Common myeloid progenitor, CD34-positive (primary cell): ENCODE data around the gene C22orf15.
A peak's percentile ranks its signal among the peaks of the same experiment; 100 is the strongest.

Experiments
- CTCF ChIA-PET: fragments of 350-600 bp; sonication (Branson Sonifier 250); formaldehyde crosslinking; loops from one replicate; lab custom pipeline; 2021; ENCODE audit warnings: antibody characterized with exemption; lab: Charles Lee
- POLR2A ChIA-PET: fragments of 350-600 bp; sonication (Branson Sonifier 250); formaldehyde crosslinking; loops from one replicate; lab custom pipeline; 2021; ENCODE audit warnings: antibody characterized with exemption; lab: Charles Lee
- DNase-seq, 3 donors: peaks; one replicate each; pipeline versions ENCODE4 v3.0.0 to v3.0.0-alpha.2; 2013
- H3K27ac ChIP-seq, 2 experiments: 1 replicate in 1 of 2; 2 replicates in 1 of 2; pipeline ENCODE4 v1.7.0; 2013; ENCODE audit warnings: inconsistent platforms in 2 of 2, low read length in 2 of 2, mild to moderate bottlenecking in 2 of 2, low read depth in 1 of 2, moderate library complexity in 1 of 2; ENCODE audit not compliant: severe bottlenecking in 2 of 2, insufficient read depth in 1 of 2, poor library complexity in 1 of 2
- H3K27me3 ChIP-seq, 5 experiments: replicated peaks in 2 of 5; 1 replicate in 3 of 5; 2 replicates in 2 of 5; pipeline versions ENCODE4 v1.6.1 to v1.7.0; 2013; ENCODE audit warnings: low read length in 4 of 5, mild to moderate bottlenecking in 2 of 5, moderate library complexity in 2 of 5, inconsistent platforms in 1 of 5; ENCODE audit not compliant: insufficient read depth in 5 of 5, control insufficient read depth in 4 of 5
- H3K36me3 ChIP-seq, 4 experiments: 1 replicate in 2 of 4; 2 replicates in 2 of 4; pipeline versions ENCODE4 v1.6.1 to v1.7.0; 2013; ENCODE audit warnings: low read length in 3 of 4, control low read depth in 1 of 4, mild to moderate bottlenecking in 1 of 4; ENCODE audit not compliant: control insufficient read depth in 4 of 4, insufficient read depth in 4 of 4
- H3K4me1 ChIP-seq, 4 experiments: 1 replicate in 3 of 4; 2 replicates in 1 of 4; pipeline versions ENCODE4 v1.6.1 to v1.7.1; 2013; ENCODE audit warnings: low read length in 3 of 4, mild to moderate bottlenecking in 3 of 4, control low read depth in 1 of 4, inconsistent platforms in 1 of 4, moderate library complexity in 1 of 4; ENCODE audit not compliant: control insufficient read depth in 4 of 4, insufficient read depth in 4 of 4; ENCODE audit errors: control extremely low read depth in 1 of 4
- H3K4me3 ChIP-seq, 7 experiments: 1 replicate in 4 of 7; 2 replicates in 3 of 7; pipeline versions ENCODE4 v1.5.1 to v1.7.0; 2013; ENCODE audit warnings: mild to moderate bottlenecking in 7 of 7, low read length in 6 of 7, moderate library complexity in 6 of 7, inconsistent platforms in 2 of 7, low read depth in 2 of 7, control low read depth in 1 of 7; ENCODE audit not compliant: insufficient read depth in 4 of 7, control insufficient read depth in 1 of 7; ENCODE audit errors: extremely low read depth in 1 of 7
- H3K9me3 ChIP-seq, 5 experiments: 1 replicate in 4 of 5; 2 replicates in 1 of 5; pipeline versions ENCODE4 v1.6.1 to v1.7.1; 2013; ENCODE audit warnings: low read length in 4 of 5, mild to moderate bottlenecking in 2 of 5, inconsistent platforms in 1 of 5, low read depth in 1 of 5, moderate library complexity in 1 of 5; ENCODE audit not compliant: control insufficient read depth in 4 of 5, insufficient read depth in 2 of 5; ENCODE audit errors: control extremely low read depth in 1 of 5
- WGBS: methylation state at CpG from one replicate; pipeline ENCODE4 v1.1.5; 2013; ENCODE audit not compliant: insufficient coverage; 5-methylcytosine and 5-hydroxymethylcytosine counted together

Gene C22orf15

DNA sequence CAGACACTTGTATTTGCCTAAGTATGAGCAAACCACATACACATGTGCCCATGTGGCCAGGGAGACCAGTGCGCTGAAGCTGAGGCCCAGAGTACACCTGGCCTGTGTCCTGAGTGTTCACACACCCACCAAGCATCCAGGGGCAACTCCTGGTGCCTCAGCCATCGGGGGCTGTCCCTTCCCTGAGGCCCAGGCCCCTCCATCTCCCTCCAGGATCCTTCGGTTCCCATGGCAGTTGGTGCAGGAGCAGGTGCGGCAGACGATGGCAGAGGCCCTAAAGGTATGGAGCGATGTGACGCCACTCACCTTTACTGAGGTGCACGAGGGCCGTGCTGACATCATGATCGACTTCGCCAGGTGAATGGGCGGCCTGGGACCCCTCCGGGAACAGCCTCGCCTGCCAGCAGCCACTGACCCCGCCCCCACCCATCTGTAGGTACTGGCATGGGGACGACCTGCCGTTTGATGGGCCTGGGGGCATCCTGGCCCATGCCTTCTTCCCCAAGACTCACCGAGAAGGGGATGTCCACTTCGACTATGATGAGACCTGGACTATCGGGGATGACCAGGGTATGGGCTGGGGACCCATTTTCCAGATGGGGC is 17.5 kb downstream of the C22orf15 start:
- ChIA-PET CTCF (interaction anchor here (0.8 to 1.2 kb wide), 3 partner anchors 9 to 76 kb away, joined by 3 to 5 read pairs (median 3); no protein-coding TSS in a partner anchor), POLR2A (no interaction called here)
- Histone ChIP-seq H3K4me1 (peaks cover 0 to 32% (median 26%) of the 10 kb centered on the region in 4 experiments), H3K36me3 (no peaks in the 10 kb centered on the region), H3K9me3 (no peaks in the 10 kb centered on the region), H3K27me3 (no peaks in the 10 kb centered on the region), H3K4me3 (no peak overlapping the region), H3K27ac (no peak overlapping the region)
- DNase-seq: no peak
- 95% methylated on average over 19 of the region's 20 CpGs for WGBS

DNA sequence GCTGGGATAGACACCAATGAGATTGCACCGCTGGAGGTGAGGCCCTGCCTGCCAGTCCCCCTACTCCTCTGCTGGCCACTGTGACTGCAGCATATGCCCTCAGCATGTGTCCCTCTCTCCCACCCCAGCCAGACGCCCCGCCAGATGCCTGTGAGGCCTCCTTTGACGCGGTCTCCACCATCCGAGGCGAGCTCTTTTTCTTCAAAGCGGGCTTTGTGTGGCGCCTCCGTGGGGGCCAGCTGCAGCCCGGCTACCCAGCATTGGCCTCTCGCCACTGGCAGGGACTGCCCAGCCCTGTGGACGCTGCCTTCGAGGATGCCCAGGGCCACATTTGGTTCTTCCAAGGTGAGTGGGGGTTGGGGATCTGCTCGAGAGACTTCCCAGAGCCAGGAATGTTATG is 18.3 kb downstream of the C22orf15 start:
- Histone ChIP-seq H3K36me3 (no peaks in the 10 kb centered on the region), H3K4me1 (peaks cover 0 to 33% (median 28%) of the 10 kb centered on the region in 4 experiments), H3K4me3 (no peak overlapping the region), H3K9me3 (no peaks in the 10 kb centered on the region), H3K27me3 (no peaks in the 10 kb centered on the region), H3K27ac (no peak overlapping the region)
- no peak for DNase-seq
- ChIA-PET POLR2A (no interaction called here), CTCF (interaction anchor here (0.8 to 1.0 kb wide), 2 partner anchors 26 to 75 kb away, joined by 3 to 5 read pairs; no protein-coding TSS in a partner anchor)
- WGBS: 96% methylated on average over 10 of the region's 15 CpGs

DNA sequence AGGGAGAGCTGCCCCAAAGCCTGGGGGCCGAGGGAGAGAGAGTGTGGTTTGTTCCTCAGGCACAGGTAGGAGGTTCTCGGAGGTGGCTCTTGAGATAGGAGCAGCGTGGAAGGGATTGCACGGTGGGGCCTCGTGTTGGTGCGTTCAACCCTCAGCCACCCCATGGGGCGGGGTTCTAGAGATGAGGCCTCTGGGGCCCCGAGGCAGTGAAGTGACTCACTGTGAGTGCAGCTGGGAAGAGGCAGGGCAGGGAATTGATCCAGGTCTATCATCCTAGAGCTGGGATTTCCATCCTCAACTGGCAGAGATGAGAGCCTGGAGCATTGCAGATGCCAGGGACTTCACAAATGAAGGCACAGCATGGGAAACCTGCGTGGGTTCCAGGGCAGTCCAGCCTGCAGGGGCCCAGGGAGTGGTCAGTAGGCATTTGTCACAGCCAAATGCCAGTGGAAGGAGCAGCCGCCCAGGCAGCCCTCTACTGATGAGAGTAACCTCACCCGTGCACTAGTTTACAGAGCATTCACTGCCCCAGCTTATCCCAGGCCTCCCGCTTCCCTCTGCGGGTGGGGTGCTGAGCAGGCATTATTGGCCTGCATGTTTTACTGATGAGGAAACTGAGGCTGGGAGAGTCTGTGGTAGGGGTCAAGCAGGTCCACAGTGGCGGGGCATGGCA is 18.9 kb downstream of the C22orf15 start:
- WGBS: 98% methylated on average over 10 of the region's 14 CpGs
- Histone ChIP-seq H3K36me3 (no peaks in the 10 kb centered on the region), H3K4me1 (peaks cover 0 to 39% (median 34%) of the 10 kb centered on the region in 4 experiments), H3K27me3 (no peaks in the 10 kb centered on the region), H3K4me3 (no peak overlapping the region), H3K27ac (no peak overlapping the region), H3K9me3 (no peaks in the 10 kb centered on the region)
- DNase-seq: no peak
- POLR2A ChIA-PET: no interaction called here
- CTCF ChIA-PET: no interaction called here

DNA sequence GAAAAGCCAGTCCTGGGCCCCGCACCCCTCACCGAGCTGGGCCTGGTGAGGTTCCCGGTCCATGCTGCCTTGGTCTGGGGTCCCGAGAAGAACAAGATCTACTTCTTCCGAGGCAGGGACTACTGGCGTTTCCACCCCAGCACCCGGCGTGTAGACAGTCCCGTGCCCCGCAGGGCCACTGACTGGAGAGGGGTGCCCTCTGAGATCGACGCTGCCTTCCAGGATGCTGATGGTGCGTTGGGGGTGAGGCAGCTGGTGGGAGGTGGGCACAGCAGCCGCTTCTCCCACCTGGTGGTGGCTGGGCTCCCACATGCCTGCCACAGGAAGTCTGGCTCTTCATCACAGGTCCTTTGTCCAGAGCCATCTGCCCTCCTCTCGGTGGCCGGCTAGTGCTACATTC is 19.5 kb downstream of the C22orf15 start:
- Histone ChIP-seq H3K27me3 (no peaks in the 10 kb centered on the region), H3K9me3 (no peaks in the 10 kb centered on the region), H3K27ac (no peak overlapping the region), H3K4me3 (no peak overlapping the region), H3K4me1 (peaks cover 0 to 40% (median 35%) of the 10 kb centered on the region in 4 experiments), H3K36me3 (no peaks in the 10 kb centered on the region)
- DNase-seq: no peak
- ChIA-PET CTCF (no interaction called here), POLR2A (interaction anchor here (0.7 kb wide), 1 partner anchor 9 kb away, joined by 7 read pairs; no protein-coding TSS in a partner anchor)
- 95% methylated on average over 16 of the region's 16 CpGs for WGBS

DNA sequence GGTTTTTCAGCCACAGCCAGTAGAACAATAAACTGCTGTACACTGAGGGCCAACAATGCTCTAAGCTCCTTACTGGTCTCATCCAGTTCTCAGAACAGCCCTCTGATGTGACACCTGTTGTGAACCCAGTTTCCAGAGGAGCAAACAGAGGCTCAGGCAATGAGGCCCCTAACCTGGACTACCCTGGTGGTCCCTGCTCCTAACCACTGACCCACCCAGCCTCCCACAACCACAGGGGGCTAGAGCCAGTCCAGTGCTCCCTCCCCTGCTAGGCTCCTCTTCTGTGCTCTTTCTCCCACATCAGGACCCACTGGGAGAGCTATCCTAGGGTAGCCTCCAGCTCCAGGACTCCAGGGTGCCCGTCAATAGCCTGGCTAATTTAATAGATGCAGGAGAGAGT is 19.9 kb downstream of the C22orf15 start:
- no CpG with 5 or more reads among the region's 1 CpG for WGBS
- Histone ChIP-seq H3K4me3 (no peak overlapping the region), H3K4me1 (peaks cover 3 to 43% (median 37%) of the 10 kb centered on the region in 4 experiments), H3K36me3 (no peaks in the 10 kb centered on the region), H3K9me3 (no peaks in the 10 kb centered on the region), H3K27ac (peak overlapping the region in 1 of 2 experiments; percentile 7), H3K27me3 (no peaks in the 10 kb centered on the region)
- no peak for DNase-seq
- ChIA-PET CTCF (no interaction called here), POLR2A (interaction anchor here (0.7 kb wide), 1 partner anchor 9 kb away, joined by 7 read pairs; no protein-coding TSS in a partner anchor)

DNA sequence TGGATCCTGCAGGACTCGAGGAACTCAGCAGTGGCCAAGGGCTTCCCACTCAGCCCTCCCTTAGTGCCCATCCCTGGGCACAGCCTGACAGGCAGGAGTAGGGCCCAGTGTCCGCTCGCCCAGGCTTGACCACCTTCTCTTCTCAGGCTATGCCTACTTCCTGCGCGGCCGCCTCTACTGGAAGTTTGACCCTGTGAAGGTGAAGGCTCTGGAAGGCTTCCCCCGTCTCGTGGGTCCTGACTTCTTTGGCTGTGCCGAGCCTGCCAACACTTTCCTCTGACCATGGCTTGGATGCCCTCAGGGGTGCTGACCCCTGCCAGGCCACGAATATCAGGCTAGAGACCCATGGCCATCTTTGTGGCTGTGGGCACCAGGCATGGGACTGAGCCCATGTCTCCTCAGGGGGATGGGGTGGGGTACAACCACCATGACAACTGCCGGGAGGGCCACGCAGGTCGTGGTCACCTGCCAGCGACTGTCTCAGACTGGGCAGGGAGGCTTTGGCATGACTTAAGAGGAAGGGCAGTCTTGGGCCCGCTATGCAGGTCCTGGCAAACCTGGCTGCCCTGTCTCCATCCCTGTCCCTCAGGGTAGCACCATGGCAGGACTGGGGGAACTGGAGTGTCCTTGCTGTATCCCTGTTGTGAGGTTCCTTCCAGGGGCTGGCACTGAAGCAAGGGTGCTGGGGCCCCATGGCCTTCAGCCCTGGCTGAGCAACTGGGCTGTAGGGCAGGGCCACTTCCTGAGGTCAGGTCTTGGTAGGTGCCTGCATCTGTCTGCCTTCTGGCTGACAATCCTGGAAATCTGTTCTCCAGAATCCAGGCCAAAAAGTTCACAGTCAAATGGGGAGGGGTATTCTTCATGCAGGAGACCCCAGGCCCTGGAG is 20.7 kb downstream of the C22orf15 start:
- H3K4me3 ChIP-seq: peak overlapping the region in 1 of 7 experiments; percentile 30
- WGBS: 89% methylated on average over 10 of the region's 15 CpGs
- no peaks in the 10 kb centered on the region for H3K36me3 ChIP-seq
- peaks cover 8 to 51% (median 44%) of the 10 kb centered on the region in 4 experiments for H3K4me1 ChIP-seq
- no peaks in the 10 kb centered on the region for H3K9me3 ChIP-seq
- peak overlapping the region; percentile 6 to 7 for H3K27ac ChIP-seq
- no peaks in the 10 kb centered on the region for H3K27me3 ChIP-seq
- ChIA-PET CTCF (interaction anchor here (0.9 to 1.3 kb wide), 2 partner anchors 9 to 66 kb away, joined by 3 to 8 read pairs; no protein-coding TSS in a partner anchor), POLR2A (interaction anchor here (1.6 kb wide), 1 partner anchor 12 kb away, joined by 4 read pairs; no protein-coding TSS in a partner anchor)
- no peak for DNase-seq
